Uterus (tissue), 4 donors: Measurements from ENCODE around the gene FAM118A. TPM values are rescaled to one million over a fixed set of nuclear protein-coding genes. Genes with fewer than 3 reads are reported as not detected.

Source experiments
- DNase-seq, 2 donors: peaks; one replicate each; pipeline ENCODE4 v3.0.0-alpha.2; 2019 to 2020
- H3K27ac ChIP-seq, 2 donors: fragments of 200-600 bp; sonication (generic); 1 replicate in 1 of 2; 2 replicates in 1 of 2; pipeline ENCODE4 v1.5.1; 2016 to 2018
- H3K27me3 ChIP-seq, 2 donors: fragments of 200-600 bp; sonication (generic); one replicate each; pipeline ENCODE4 v1.5.1; 2018 to 2019; ENCODE audit warnings: control low read depth in 1 of 2
- H3K36me3 ChIP-seq, 2 donors: fragments of 200-600 bp; sonication (generic); one replicate each; pipeline ENCODE4 v1.5.1; 2019; ENCODE audit warnings: control low read depth in 1 of 2
- H3K4me1 ChIP-seq, 2 donors: fragments of 200-600 bp; sonication (generic); one replicate each; pipeline ENCODE4 v1.5.1; 2018 to 2019; ENCODE audit warnings: control low read depth in 1 of 2
- H3K4me3 ChIP-seq, 2 donors: fragments of 200-600 bp; sonication (generic); 1 replicate in 1 of 2; 2 replicates in 1 of 2; pipeline ENCODE4 v1.5.1; 2018 to 2019; ENCODE audit warnings: mild to moderate bottlenecking in 1 of 2
- H3K9me3 ChIP-seq, 2 donors: fragments of 200-600 bp; sonication (generic); one replicate each; pipeline ENCODE4 v1.5.1; 2019; ENCODE audit warnings: control low read depth in 1 of 2
- POLR2A ChIP-seq, 2 donors: fragments of 450-650 bp; IDR thresholded peaks; one replicate each; pipeline ENCODE4 v1.6.1; 2016; ENCODE audit warnings: antibody characterized with exemption in 2 of 2, mild to moderate bottlenecking in 1 of 2, moderate library complexity in 1 of 2
- intact Hi-C: fragments of 100-400 bp; cut with DNase I; formaldehyde crosslinking; loops from one replicate; pipeline ENCODE4 v1.15.1; 2023; ENCODE audit warnings: low total_unique reads
- total RNA-seq, 4 donors: library from RNA; depleted of rRNA in 3 of 4; stranded (reverse); fragments of >200 nt in 3 of 4; gene quantifications; one replicate each; pipeline versions ENCODE4 v1.1.0 to v1.2.4, GENCODE V29; 2014 to 2023
- TF ChIP-seq, protein P1 (sequence below), 4 experiments: fragments of 200-600 bp in 2 of 4; fragments of 450-650 bp in 2 of 4; sonication (generic) in 2 of 4; IDR thresholded peaks; one replicate each; pipeline ENCODE4 v1.5.1; 2016 to 2019; ENCODE audit warnings: antibody characterized with exemption in 4 of 4, mild to moderate bottlenecking in 2 of 4, moderate library complexity in 1 of 4
- donor health status: DM: yes; HTN: yes; CAD: no.

Gene FAM118A
- total RNA-seq, 4 donors from 2014 or later = 16.5 to 97.9 (median 46.7) TPM

GRCh38 chr22:45284705-45285262, 24.9 kb upstream of the FAM118A start, which contains the start of gene UPK3A:
UPK3A (plus strand) TSS chr22:45284949; CDS start chr22:45285014, 65 bp downstream.
- peak in 1 of 2 donors; percentile 48 for DNase-seq

GRCh38 chr22:45285263-45286058, 24.3 kb upstream of the FAM118A start:
- Histone ChIP-seq H3K9me3 (no peaks in the 10 kb centered on the region), H3K36me3 (no peaks in the 10 kb centered on the region), H3K4me1 (peaks cover 0 to 8% of the 10 kb centered on the region in 2 donors), H3K27ac (no peak overlapping the region), H3K27me3 (peaks cover 0 to 8% of the 10 kb centered on the region in 2 donors), H3K4me3 (no peak overlapping the region)
- DNase-seq = no peak
- intact Hi-C loops = no loop called here
- TF ChIP-seq POLR2A (IDR thresholded peaks at IDR 0.05) = no peak
- TF ChIP-seq, protein P1, sequence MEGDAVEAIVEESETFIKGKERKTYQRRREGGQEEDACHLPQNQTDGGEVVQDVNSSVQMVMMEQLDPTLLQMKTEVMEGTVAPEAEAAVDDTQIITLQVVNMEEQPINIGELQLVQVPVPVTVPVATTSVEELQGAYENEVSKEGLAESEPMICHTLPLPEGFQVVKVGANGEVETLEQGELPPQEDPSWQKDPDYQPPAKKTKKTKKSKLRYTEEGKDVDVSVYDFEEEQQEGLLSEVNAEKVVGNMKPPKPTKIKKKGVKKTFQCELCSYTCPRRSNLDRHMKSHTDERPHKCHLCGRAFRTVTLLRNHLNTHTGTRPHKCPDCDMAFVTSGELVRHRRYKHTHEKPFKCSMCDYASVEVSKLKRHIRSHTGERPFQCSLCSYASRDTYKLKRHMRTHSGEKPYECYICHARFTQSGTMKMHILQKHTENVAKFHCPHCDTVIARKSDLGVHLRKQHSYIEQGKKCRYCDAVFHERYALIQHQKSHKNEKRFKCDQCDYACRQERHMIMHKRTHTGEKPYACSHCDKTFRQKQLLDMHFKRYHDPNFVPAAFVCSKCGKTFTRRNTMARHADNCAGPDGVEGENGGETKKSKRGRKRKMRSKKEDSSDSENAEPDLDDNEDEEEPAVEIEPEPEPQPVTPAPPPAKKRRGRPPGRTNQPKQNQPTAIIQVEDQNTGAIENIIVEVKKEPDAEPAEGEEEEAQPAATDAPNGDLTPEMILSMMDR (IDR thresholded peaks at IDR 0.05) = no peak

More at GRCh38 chr22:45284705-45285262, 24.9 kb upstream of the FAM118A start, which contains the start of gene UPK3A:
- Histone ChIP-seq H3K27ac (no peak within 1 kb of the TSS), H3K36me3 (no peaks in the 10 kb centered on the region), H3K27me3 (peaks cover 0 to 8% of the 10 kb centered on the region in 2 donors), H3K4me3 (no peak within 1 kb of the TSS), H3K4me1 (peaks cover 0 to 8% of the 10 kb centered on the region in 2 donors), H3K9me3 (no peaks in the 10 kb centered on the region)
- peak in 1 of 2 donors; percentile 37 for TF ChIP-seq POLR2A (IDR thresholded peaks at IDR 0.05)
- TF ChIP-seq, protein P1 (IDR thresholded peaks at IDR 0.05) = no peak
- intact Hi-C loops = no loop called here

GRCh38 chr22:45286854-45287551, 22.7 kb upstream of the FAM118A start:
- H3K36me3 ChIP-seq = no peaks in the 10 kb centered on the region
- H3K27me3 ChIP-seq = peaks cover 0 to 8% of the 10 kb centered on the region in 2 donors
- H3K4me3 ChIP-seq = no peak overlapping the region
- TF ChIP-seq, protein P1 (IDR thresholded peaks at IDR 0.05) = no peak
- no peak for TF ChIP-seq POLR2A (IDR thresholded peaks at IDR 0.05)
- intact Hi-C loops = no loop called here
- no peak overlapping the region for H3K27ac ChIP-seq
- H3K4me1 ChIP-seq = peaks cover 0 to 8% of the 10 kb centered on the region in 2 donors
- H3K9me3 ChIP-seq = no peaks in the 10 kb centered on the region
- DNase-seq = no peak

DNA sequence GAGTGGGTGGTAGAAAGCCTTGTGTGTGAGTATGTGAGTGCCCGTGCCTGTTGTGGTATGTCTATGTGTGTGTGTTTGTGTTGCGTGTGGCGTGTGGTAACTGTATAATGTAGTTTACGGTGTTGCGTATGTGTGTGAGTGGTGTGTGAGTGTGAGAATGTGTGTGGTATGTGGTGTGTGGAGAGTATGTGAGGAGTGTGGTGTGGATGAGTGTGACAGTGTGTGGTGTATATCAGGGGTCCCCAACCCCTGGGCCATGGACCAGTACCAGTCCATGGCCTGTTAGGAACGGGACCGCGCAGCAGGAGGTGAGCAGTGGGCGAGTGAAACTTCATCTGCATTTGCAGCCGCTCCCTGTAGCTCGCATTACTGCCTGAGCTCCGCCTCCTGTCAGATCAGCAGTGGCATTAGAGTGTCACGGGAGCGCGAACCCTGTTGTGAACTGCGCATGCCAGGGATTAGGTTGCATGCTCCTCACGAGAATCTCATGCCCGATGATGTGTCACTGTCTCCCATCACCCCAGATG, 19.3 kb upstream of the FAM118A start:
- H3K4me3 ChIP-seq = no peak overlapping the region
- intact Hi-C loops = no loop called here
- no peak for DNase-seq
- no peaks in the 10 kb centered on the region for H3K4me1 ChIP-seq
- H3K27ac ChIP-seq = no peak overlapping the region
- TF ChIP-seq POLR2A (IDR thresholded peaks at IDR 0.05) = no peak
- TF ChIP-seq, protein P1 (IDR thresholded peaks at IDR 0.05) = no peak
- H3K9me3 ChIP-seq = no peaks in the 10 kb centered on the region
- no peaks in the 10 kb centered on the region for H3K27me3 ChIP-seq
- no peaks in the 10 kb centered on the region for H3K36me3 ChIP-seq
